HG03060 (cell line): ENCODE data around the gene GK2.

Source experiments
- ATAC-seq: cut with Tn5 transposase; IDR thresholded peaks from one replicate; pipeline ENCODE4 v1.9.1; 2021; ENCODE audit warnings: low read depth, moderate number of reproducible peaks; ENCODE audit not compliant: unreplicated experiment

The GK2 gene

DNA sequence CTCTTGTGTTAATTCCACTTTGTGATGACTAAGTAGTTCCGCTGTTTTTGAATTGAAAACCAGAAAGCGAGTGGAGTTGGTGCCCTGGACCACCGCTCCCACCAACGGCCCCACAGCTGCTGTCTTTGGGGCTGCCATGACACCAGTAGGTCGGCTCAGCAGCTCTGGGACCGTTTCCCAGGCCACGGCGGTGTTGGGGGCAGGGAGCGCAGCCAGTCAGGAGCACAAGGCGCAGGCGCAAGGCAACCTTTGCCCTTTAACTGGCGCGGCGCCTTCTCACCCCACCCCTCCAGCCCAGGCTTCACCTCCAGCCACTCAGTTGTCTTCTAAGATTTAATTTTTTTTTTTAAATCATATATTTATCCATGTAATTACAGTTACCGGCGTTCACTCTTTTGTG is at the start of gene GK2:
Gene GK2 (minus strand): TSS at position 166 of the 400 bp plus-strand sequence. CDS start 28 bp downstream, at position 138.
- ATAC-seq: no peak

DNA sequence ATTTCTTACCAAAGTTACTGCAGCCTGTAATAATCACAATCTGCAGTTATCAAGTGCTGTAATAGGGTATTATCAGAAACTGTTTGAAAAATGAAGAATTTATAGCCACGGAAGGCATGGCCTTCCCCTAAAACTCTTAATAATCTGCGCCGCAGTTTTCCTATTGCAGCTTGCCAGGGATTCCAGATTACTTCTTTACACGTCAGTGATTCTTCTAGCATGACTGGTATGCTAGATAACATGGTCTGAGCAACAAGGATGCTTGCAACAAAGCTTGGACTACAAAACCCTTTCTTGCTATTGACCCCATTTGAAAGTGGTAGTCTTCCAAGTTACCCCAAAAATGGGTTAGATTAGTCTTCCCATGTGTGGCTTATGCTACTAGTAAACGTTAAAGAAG is 47.2 kb upstream of the GK2 start:
- no peak for ATAC-seq

DNA sequence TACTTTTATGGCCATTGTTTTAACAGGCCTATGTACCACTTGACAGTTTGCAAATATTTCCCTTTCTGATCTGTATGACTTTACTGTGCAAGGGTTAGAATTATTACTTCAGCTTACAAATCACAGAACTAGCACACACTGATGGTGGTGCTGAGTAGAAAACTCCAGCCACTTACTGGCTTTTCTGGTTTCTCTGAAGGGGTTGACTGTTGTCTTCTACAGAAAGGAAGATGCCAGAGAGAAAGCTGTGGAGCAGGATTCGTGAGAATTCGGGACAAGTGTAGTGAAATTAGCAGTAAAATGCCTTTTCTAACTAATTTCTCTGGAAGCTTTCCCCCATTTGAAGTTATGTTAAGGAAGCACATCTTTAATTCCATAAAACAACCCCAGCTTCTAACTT is 46.6 kb upstream of the GK2 start:
- no peak for ATAC-seq

DNA sequence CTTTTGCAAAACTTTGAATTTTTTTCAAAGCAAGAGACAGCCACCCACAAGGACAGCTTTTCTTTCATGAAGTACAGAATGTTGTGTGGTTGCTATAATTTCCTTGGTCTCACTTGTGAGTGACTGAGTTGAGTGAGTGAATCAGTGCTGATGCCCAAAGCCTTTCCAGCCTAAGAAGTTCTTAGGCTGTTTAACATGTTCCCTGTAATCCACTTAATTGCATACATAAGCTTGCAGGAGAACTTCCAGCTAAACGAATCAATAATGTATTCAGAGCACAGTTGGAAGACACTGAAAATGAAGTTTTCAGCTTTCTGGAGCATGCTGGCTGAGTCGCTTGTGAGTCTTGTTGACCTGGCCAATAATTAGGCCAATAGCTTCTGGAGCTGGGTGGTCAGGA is 42.0 kb upstream of the GK2 start:
- no peak for ATAC-seq

DNA sequence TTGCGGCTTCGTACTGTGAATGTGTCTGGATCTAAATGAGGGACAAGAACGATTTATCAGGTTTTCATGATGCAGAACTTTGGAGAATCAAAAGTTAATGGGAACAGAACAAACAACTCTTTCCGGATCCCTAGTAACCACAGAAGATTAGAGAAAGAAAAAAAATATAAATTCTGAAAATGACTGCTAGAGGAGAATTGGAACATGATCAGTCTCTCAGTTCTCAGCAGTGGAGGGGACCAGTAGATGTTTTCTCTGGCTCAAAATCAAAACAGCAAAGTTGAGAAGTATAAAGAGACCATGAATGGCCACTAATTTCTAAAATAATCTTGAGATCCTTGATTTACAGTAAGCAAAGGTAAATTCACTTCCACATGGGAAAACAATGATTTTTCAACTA is 38.1 kb upstream of the GK2 start:
- ATAC-seq: no peak

DNA sequence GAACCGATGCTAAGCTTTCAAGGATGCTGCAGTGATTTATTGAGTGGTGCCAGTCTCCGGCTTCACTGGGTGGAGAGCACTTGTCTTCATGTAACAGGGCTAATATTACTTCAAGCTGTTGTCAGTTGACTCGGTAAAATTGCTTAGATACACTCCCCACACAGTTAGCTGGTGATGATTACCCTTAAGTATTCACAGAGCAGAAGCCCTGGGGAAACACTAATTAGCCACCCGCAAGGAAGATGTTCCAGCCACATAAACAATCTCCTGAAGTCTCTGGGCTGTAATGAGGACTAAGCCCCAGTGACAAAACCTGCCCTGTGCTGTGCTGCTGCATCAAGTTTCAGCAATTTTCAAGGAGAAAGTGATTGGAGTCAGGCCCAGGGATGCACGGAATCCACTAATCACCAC is 37.3 kb upstream of the GK2 start:
- ATAC-seq: no peak

DNA sequence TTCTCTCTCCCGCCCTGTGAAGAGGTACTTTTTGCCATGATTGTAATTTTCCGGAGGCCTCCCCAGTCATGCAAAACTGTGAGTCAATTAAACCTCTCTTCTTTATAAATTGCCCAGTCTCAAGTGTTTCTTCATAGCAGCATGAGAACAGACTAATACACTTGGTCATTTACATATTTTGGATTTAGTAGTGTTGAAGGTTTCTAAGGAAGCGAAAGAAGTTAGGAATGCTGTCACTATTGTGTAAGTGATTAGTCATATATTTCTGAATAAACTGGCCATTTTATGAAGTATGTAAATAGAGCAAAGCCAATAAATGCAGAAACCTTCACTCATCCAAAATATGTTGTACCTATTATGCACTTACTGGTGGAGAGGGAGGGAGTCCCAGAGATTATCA is 34.4 kb upstream of the GK2 start:
- no peak for ATAC-seq

DNA sequence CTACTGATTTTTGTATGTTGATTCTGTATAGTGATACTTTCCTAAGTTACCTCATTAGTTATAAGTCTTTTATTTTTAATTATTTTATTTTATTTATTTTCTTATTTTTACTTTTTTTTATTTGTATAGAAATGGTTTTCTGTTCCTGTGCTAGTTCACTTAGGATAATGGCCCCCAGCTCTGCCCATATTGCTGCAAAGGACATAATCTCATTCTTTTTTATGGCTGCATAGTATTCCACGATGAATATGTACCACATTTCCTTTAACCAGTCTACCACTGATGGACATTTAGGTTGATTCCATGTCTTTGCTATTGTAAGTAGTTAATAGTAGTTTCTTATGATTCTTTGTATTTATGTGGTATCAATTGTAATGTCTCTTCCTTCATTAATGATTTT is 31.5 kb upstream of the GK2 start:
- ATAC-seq: no peak

DNA sequence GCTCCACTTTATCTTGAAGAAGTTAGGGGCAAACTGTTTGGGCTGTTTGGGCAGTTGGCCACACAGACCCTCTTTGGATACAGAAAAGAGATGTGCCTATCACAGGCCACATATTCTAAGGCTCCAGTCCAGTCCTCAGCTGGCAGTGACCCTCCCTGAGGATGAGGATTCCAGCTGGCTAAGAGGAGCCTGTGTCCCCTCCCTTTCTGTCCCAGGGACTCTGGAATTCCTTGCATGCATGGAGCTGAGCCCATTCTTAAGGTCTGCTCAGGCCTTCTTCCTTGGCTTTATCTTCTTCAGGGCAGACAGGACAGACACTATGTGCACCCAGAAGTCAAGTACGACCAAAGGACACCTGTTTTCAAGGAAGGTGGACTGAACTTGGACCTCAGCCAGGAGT is 23.8 kb upstream of the GK2 start:
- ATAC-seq: no peak

DNA sequence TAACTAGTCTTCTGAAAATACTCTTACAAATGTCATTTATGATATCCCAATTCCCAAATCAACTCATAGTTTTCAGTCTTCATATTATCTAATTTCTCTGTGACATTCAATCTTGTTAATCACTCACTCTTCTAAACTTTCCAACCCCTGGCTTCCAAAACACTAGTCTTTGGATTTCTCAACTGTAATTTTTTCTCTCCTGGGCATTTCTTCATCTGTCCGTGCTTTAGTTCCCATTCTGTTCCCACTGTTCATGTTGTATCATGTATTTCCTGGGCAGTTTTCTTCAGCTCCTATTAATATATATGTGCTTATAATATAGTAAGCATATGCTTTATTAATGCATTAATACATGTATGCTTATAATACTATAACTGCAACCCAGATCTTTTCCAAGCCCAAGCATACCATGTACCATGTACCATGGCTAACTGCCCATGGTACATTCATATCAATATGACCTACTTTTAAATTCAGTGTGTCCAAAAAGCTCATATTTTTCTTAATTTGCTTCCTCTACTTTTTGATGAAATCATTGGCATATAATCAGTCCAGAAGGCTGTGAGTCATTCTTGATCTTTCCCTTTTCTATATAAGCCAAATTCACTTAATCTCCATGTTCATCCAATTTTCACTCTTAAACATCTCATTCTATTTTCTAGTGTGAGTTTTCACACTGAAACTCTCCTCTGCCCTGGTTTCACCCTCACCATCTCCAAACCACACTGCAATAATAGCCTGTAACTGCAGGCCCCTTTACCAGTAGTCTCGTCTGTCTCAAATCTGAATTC is 21.3 kb upstream of the GK2 start:
- ATAC-seq: no peak

DNA sequence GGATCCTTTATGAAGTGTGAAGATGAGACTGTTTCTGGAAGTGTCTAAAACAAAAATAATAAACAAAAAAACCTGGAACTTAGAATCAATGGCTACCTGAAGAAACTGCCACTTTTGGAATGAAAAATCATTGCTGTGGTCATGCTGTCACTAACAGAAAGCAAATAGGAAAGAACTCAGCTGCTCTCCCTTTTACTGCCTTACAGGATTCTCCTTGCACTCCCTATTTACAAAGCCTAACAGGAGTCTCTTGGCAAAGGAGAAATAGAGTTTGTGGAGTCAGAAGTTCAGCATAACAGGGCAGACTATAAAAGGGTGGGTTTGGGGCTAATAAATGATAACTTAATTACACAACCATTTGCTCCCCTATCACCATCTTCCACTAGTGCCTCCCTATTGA is 19.0 kb upstream of the GK2 start:
- no peak for ATAC-seq

DNA sequence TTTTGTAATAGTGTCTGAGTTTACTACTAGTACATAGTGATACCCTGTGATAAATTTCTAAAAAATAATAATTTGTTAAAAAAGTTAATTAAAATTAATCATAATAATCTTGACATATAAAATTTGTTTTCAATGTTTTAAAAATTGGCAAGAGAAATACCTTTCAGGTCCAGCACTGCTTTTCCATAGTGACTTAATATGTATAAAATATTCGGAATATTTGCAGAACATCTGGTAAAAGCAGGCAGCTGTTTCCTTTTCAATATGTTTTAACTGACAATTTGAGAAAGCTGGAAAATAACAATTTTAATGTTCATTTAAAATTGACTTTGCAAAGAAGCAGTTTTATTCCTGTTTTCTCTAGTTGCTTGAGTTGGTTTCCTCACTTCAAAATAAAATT is 17.6 kb upstream of the GK2 start:
- no peak for ATAC-seq

DNA sequence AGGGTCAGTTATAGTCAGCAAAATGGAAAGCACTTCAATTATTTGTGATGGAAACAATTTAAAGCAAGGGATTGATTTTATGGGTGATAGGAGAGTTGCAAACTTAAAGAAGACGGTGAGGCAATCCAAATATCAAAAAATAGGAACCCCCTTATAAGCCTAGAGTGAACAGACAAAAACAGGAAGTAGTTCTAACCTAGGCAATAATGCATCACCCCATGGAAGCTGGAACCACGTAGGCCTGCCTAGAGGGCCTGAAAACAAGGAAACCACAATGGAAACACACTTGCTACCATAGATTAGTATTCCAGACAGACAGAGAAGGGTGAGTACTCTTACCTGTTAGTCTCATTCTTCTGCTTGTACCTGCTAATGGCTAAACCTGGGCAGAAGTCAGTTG is 13.5 kb upstream of the GK2 start:
- no peak for ATAC-seq

DNA sequence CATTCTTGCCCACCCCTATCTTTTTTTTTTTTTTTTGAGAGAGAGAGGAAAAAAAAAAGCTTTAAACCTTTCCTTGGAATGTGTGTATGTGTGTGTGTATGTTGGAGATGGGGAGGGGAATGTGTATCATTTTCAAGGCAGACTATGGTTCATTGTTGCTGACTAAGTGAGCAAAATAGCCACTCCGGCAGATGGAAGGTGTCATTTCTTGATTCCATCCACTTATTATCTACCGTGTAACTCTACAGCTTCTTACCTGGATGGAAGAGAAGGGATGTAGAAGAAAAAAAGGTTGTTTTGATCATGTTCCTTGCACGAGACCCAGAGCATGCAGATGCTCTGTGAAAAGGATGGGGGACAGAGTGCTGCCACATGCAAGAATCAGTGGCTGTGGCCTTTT is 5.9 kb upstream of the GK2 start:
- no peak for ATAC-seq

DNA sequence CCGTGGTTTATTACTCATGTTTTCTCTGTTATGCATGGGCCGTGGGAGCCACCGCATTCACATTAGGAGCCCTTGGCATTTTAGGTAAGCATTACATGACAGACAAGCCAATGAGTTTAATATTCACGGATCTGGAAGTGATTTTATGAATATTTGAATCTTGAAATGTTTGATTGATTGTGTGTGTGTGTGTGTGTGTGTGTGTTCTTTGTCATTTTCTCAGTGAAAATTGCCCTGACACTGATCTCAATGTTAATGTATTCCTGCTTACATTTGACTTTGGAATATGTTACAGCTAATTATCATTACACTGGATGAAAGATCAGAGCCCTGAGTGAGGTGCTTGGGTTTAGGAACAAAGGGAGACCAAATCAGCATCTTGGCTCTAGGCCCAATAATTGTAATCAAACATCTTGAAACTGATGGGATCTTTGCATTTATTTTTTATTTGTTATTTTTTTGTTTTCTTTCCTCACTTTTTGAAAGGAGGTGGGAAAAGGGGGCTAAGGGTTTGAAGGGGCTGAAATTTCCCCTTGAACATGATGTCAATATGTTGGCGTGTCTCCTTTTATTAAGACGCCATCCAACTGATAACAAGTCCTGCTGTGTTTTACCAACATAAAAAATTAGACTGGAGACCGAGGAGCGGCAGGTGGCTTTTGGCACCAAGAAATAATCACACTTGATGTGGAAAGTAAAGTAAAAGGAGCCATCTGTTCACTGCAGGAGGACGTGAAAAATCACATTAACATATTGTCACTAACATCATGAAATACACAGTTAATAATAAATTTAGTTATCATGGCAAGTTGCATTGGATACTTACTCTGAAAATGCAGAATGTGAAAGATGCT is 5.2 kb upstream of the GK2 start:
- no peak for ATAC-seq

DNA sequence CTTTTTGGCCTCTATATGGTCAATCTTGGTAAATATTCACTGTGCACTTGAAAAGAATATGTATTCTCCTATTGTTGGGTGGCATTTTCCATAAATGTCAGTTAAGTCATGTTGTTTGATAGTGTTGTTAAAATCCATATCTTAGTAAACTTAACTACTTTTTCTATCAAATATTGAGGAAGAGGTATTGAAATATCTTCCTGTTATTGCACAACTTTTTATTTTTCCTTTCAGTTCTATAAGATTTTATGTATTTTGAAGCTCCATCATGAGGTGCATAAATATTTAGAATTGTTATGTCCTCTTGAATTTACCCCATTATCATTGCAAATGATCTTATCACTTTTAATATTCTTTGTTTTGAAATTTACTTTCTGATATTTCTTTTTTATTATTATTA is 3.4 kb downstream of the GK2 start:
- no peak for ATAC-seq

DNA sequence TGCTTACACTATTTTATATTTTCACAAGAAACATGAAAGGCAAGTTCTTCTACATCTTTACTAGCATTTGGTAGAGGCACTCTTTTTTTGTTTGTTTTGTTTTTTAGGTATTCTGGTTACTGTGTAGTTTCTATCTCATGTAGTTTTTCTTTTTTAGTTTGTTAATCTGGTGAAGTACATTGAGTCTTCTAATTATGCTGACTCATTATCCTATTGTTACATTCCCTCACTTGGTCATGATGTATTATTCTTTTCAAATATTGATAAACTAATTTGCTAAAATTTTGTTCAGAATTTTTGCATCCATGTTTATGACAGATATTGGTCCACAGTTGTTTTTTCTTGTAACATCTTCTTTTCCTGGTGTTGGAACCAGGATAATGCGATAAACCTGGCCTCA is 4.7 kb downstream of the GK2 start:
- ATAC-seq: no peak

DNA sequence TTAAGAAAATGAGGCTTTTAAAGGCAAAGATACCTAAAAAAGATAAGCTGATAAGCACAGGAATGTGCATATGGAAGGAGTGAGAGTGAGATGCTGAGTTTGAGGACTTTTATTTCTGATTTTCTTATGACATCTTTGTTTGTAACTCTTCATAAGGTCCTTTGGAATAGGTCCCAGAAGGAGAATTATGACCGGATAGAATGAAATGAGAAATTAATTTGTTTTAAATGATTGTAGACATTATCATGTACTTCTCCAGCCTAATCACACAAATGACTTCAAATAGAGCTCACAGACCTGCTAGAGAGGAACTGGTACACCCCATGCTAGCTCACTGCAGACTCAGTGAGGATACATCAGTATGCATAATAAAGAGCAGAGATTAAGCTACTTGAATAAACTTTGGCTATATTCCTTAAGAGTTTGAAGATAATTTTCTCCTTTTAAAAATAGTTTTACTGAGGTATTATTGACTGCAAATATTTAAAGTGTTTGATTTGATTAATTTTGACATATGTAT is 5.6 kb downstream of the GK2 start:
- ATAC-seq: no peak

DNA sequence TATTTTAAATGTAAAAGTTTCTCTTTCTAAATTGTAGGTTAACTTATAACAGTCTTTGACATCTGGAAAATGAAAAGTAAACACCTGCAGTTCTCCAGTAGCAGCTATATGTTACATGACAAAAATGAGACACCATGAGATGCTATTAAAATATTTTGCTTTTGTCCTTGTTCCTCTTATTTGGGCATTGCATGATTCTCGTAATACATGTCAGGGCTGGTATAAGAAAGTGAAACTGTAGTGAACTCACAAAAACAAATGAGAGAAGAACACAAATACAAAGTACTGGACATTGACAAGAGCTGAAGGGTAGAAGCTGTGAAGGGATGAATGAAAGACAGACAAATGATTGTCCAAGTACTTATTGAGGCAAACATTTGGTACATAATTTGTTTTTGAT is 9.0 kb downstream of the GK2 start:
- no peak for ATAC-seq

DNA sequence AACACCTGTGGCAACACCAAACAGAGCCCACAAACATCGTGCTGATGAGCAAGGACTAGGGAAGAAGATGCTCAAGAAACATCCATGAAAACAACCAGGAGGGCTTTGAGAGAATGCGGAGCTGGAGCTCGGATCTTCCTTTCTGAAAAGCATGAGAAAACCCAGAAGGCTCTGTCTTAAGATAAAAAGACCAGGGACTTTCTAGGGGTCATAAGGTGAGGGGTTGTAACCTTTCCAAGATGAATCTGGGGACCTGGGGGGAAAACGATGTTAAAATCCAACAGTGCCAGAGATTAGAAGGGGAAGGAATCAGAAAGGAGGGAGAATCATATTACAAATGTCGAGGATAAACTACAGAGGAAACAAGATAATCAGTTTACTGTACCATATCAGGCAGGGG is 10.1 kb downstream of the GK2 start:
- no peak for ATAC-seq

DNA sequence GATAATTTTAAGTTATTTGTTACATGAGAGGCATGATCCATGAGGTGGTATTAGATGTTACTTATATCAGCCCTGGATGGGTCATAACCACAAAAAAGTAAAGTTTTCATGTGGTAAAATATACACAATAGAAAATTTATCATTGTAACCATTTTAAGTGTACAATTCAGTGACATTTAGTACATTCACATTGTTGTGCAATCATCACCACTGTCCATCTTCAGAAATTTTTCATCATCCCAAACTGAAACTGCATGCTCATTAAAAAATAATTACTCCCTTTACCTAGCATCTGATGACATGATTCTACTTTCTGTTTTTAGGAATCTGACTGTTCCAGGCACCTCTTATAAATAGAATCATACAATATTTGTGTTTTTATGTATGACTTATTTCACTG is 11.2 kb downstream of the GK2 start:
- ATAC-seq: no peak

DNA sequence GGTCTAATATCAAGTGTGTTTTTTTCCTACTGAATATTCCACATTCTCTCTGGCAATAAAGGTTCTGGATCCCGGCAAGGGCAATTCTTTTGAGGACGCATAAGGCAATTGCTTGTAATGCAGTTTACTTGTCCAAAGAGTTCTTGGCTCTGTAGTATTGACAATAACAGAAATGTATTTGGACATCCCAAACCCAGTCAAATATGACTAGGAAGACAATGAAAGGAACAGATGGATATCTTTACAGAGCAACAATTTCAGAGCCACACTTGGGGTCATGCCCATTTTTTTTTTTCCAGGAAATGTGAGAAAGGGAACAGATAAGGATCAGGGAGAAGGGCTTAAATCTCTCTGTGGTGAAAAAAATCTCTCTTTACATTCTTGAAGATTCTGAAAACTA is 12.2 kb downstream of the GK2 start:
- ATAC-seq: no peak
